Measurements from ENCODE around the gene CACNA1B. TPM values are rescaled to one million over a fixed set of nuclear protein-coding genes. Genes with fewer than 3 reads are reported as not detected.

Gene CACNA1B
- total and polyA plus RNA-seq, 2 of the 4 experiments (the other 2 are of a cell fraction): 0.02 TPM; not detected in 1

GRCh38 chr9:138071731-138072130 is 194.1 kb downstream of the CACNA1B start:
- Histone ChIP-seq H3K56ac (ENCODE audit: extremely low read depth, insufficient read depth, low read length) (no peak overlapping the region), H4K8ac (ENCODE audit: low read depth in 2 of 2, low read length in 2 of 2) (no peak overlapping the region), H2BK5ac (ENCODE audit: low read depth, low read length, poor library complexity, severe bottlenecking) (no peak overlapping the region), H2AFZ (replicated peaks; ENCODE audit: low read length, poor library complexity) (no peak overlapping the region), H3K4me1 (ENCODE audit: control insufficient read depth, insufficient read depth, low read length) (no peaks in the 10 kb centered on the region), H3K4me3 (ENCODE audit: insufficient read depth, low read depth, low read length) (no peak overlapping the region), H3K14ac (replicated peaks; ENCODE audit: low read depth, low read length) (no peak overlapping the region), H2AK5ac (ENCODE audit: low read depth, low read length) (no peak overlapping the region), H3K4ac (ENCODE audit: low read depth, low read length) (no peak overlapping the region), H3K4me2 (ENCODE audit: low read depth, low read length) (no peak overlapping the region), H3K9me1 (ENCODE audit: insufficient read depth, low read length) (no peaks in the 10 kb centered on the region), H3K9ac (ENCODE audit: low read depth, low read length) (no peak overlapping the region), H3K79me1 (ENCODE audit: low read depth in 1 of 2, low read length in 2 of 2) (no peaks in the 10 kb centered on the region), H3K27ac (ENCODE audit: insufficient read depth, low read length) (no peak overlapping the region), H3K18ac (ENCODE audit: low read depth, low read length) (no peak overlapping the region), H4K20me1 (ENCODE audit: insufficient read depth, low read length) (no peaks in the 10 kb centered on the region), H2BK15ac (ENCODE audit: low read depth, low read length) (no peak overlapping the region), H4K91ac (ENCODE audit: insufficient read depth, low read depth, low read length) (no peak overlapping the region), H3K9me3 (ENCODE audit: control insufficient read depth, insufficient read depth, low read length) (peaks cover 58% of the 10 kb centered on the region), H2BK20ac (ENCODE audit: low read depth, low read length) (no peak overlapping the region), H3K36me3 (ENCODE audit: control insufficient read depth, insufficient read depth, low read length) (no peaks in the 10 kb centered on the region), H2AK9ac (replicated peaks; ENCODE audit: low read depth, low read length, poor library complexity) (no peak overlapping the region), H4K5ac (ENCODE audit: low read depth, low read length) (no peak overlapping the region), H3K27me3 (ENCODE audit: control insufficient read depth, insufficient read depth, low read length) (no peaks in the 10 kb centered on the region), H3K23ac (ENCODE audit: low read depth, low read length) (no peak overlapping the region), H2BK120ac (ENCODE audit: low read depth, low read length) (no peak overlapping the region)
- DNase-seq: no peak
- in situ Hi-C loops (cut with MboI; ENCODE audit: low sequenced_read_pairs): no loop called here
- intact Hi-C loops (cut with micrococcal nuclease): no loop called here
- no TSS peak for BruUV-seq (replicated peaks)
- no peak for TF ChIP-seq RCOR1 (IDR thresholded peaks at IDR 0.05; ENCODE audit: insufficient replicate concordance, low read length)
- TF ChIP-seq BHLHE40 (IDR thresholded peaks at IDR 0.05; ENCODE audit: low read depth, low read length): no peak
- TF ChIP-seq CEBPB (IDR thresholded peaks at IDR 0.05; ENCODE audit: low read depth, low read length): no peak
- no peak for TF ChIP-seq POLR2A (IDR thresholded peaks at IDR 0.05; ENCODE audit: low read depth, low read length)
- no peak for TF ChIP-seq FOS (IDR thresholded peaks at IDR 0.05; ENCODE audit: low read depth, low read length)
- no peak for TF ChIP-seq USF2 (IDR thresholded peaks at IDR 0.05; ENCODE audit: low read depth, low read length)
- 51% methylated on average over 6 of the region's 6 CpGs; no CpG with 5 or more reads in 1 of the 2 experiments for WGBS, 2 experiments (ENCODE audit: extremely low coverage in 2 of 2, insufficient read length in 1 of 2)
- POLR2A ChIA-PET (ENCODE audit: unreplicated experiment): no interaction called here
- CTCF ChIA-PET: no interaction called here
- dilution Hi-C loops (cut with HindIII; ENCODE audit: low sequenced_read_pairs, unreplicated experiment): no loop called here
- ATAC-seq (ENCODE audit: low read depth): no peak

Measured in IMR-90 (cell line).